Upper lobe of left lung (tissue), 6 donors: Measurements from ENCODE around the gene ALX4. TPM values are rescaled to one million over a fixed set of nuclear protein-coding genes. Genes with fewer than 3 reads are reported as not detected.

ENCODE experiments used
- ATAC-seq, 2 donors: fragments of 200-7000 bp; cut with Tn5 transposase; one replicate each; pipeline ENCODE4 v1.9.1; 2022; ENCODE audit warnings: mild to moderate bottlenecking in 2 of 2, moderate library complexity in 2 of 2; ENCODE audit not compliant: low FRiP score in 2 of 2
- DNase-seq, 2 donors: peaks; one replicate each; pipeline ENCODE4 v3.0.0-alpha.2; 2019 to 2020
- H3K27ac ChIP-seq, 4 donors: fragments of 200-600 bp; sonication (generic); one replicate each; pipeline ENCODE4 v1.5.1; 2016 to 2019
- H3K27me3 ChIP-seq, 4 donors: fragments of 200-600 bp; sonication (generic); one replicate each; pipeline ENCODE4 v1.5.1; 2017 to 2019
- H3K36me3 ChIP-seq, 4 donors: fragments of 200-600 bp; sonication (generic); one replicate each; pipeline ENCODE4 v1.5.1; 2016 to 2019
- H3K4me1 ChIP-seq, 4 donors: fragments of 200-600 bp; sonication (generic); one replicate each; pipeline ENCODE4 v1.5.1; 2018 to 2019
- H3K4me3 ChIP-seq, 4 donors: fragments of 200-600 bp; sonication (generic); one replicate each; pipeline ENCODE4 v1.5.1; 2017 to 2019; ENCODE audit warnings: mild to moderate bottlenecking in 2 of 4, moderate library complexity in 1 of 4
- H3K9me3 ChIP-seq, 4 donors: fragments of 200-600 bp; sonication (generic); one replicate each; pipeline ENCODE4 v1.5.1; 2018 to 2019
- CTCF ChIP-seq, 6 experiments: fragments of 450-650 bp in 4 of 6; fragments of 200-600 bp in 2 of 6; sonication (generic) in 2 of 6; IDR thresholded peaks; one replicate each; pipeline ENCODE4 v1.5.1; 2016 to 2019; ENCODE audit warnings: antibody characterized with exemption in 6 of 6
- EP300 ChIP-seq, 4 donors: sonication (generic); formaldehyde crosslinking; IDR thresholded peaks; one replicate each; pipeline ENCODE4 v1.5.1; 2017; ENCODE audit warnings: antibody characterized with exemption in 4 of 4, control low read depth in 2 of 4
- POLR2A ChIP-seq, 4 donors: fragments of 450-650 bp; IDR thresholded peaks; one replicate each; pipeline ENCODE4 v1.5.1; 2016 to 2017; ENCODE audit warnings: antibody characterized with exemption in 4 of 4, mild to moderate bottlenecking in 2 of 4
- POLR2AphosphoS5 ChIP-seq, 2 donors: sonication (generic); formaldehyde crosslinking; IDR thresholded peaks; one replicate each; pipeline ENCODE4 v1.5.1; 2017; ENCODE audit warnings: antibody characterized with exemption in 2 of 2
- WGBS, 2 donors: methylation state at CpG; one replicate each; pipeline ENCODE4 v1.1.5; 2017 to 2018; 5-methylcytosine and 5-hydroxymethylcytosine counted together
- total RNA-seq, 6 donors: library from RNA; depleted of rRNA in 4 of 6; stranded (reverse); fragments of >200 nt in 4 of 6; gene quantifications; one replicate each; pipeline versions ENCODE4 v1.1.0 to v1.2.1, GENCODE V29; 2016 to 2021
- donor health status: DM: no; HTN: no; CAD: no; lungs with moderate emphysema.
- donor health status: DM: no; HTN: yes; CAD: no; lungs with severe emphysema.

The ALX4 gene
- total RNA-seq, 6 donors from 2014 or later, result not detected

DNA sequence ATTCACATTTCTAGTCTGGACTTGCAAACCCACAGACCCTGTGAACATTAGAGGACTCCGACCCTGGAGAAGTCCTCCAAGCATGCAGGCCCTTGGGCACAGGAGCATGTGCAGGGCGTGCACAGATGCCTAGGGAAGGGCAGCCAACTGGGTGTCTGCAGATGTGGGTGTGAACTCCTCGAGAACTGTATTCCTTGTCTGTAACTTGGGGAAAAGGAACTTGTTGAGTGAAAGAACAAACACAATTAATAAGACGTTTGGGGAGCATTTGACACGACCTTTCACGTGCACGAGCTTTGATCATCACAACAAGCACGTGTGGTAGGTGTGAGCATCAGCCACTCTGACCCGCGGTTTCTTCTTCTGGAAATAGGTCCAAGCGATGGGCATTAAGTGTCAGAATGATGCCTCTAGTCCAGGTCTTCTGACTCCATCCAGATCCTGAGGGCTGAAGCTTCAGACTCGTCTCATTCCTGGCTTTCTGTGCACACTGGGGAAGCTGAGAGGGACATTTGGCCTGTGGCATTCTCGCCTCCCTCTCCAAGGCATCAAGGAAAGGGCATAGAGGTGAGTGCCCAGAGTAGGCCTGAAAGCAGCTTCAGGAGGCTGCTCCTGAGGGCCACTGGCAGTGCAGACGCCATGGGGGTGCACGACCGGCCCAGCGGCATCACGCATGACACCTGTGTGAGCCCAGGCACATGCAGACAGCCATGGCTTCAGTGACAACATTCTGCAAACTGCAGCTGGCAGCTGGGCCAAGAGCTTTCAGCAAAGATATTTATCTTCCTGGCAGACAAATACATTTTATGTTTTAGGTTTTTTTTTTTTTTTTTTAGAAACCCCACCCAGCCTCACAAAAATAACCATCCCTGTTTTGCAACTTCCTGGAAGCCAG is 32.5 kb downstream of the ALX4 start:
- ATAC-seq (no peak), DNase-seq (no peak)
- 75 to 76% methylated on average over 17 to 18 of the region's 18 CpGs for WGBS, 2 donors
- H3K27ac ChIP-seq, result no peak overlapping the region
- no peaks in the 10 kb centered on the region for H3K36me3 ChIP-seq
- no peaks in the 10 kb centered on the region for H3K9me3 ChIP-seq
- TF ChIP-seq CTCF (IDR thresholded peaks at IDR 0.05) (no peak), EP300 (IDR thresholded peaks at IDR 0.05) (no peak), POLR2AphosphoS5 (IDR thresholded peaks at IDR 0.05) (no peak), POLR2A (IDR thresholded peaks at IDR 0.05) (no peak)
- H3K4me1 ChIP-seq, result no peaks in the 10 kb centered on the region
- H3K27me3 ChIP-seq, result no peaks in the 10 kb centered on the region
- no peak overlapping the region for H3K4me3 ChIP-seq

- no peaks in the 10 kb centered on the region for H3K4me1 ChIP-seq
- H3K36me3 ChIP-seq, result no peaks in the 10 kb centered on the region
- WGBS, 2 donors, result 89 to 95% methylated on average over 1 to 7 of the region's 7 CpGs
- ATAC-seq (no peak), DNase-seq (no peak)
- no peak overlapping the region for H3K4me3 ChIP-seq
- no peaks in the 10 kb centered on the region for H3K9me3 ChIP-seq
- TF ChIP-seq POLR2A (IDR thresholded peaks at IDR 0.05) (no peak), POLR2AphosphoS5 (IDR thresholded peaks at IDR 0.05) (no peak)
- no peaks in the 10 kb centered on the region for H3K27me3 ChIP-seq
- H3K27ac ChIP-seq, result no peak overlapping the region
These were observed 33.9 kb downstream of the ALX4 start for GRCh38 chr11:44275961-44276550.

GRCh38 chr11:44275241-44275640 is 34.7 kb downstream of the ALX4 start:
- H3K27ac ChIP-seq, result no peak overlapping the region
- H3K27me3 ChIP-seq, result no peaks in the 10 kb centered on the region
- no peak overlapping the region for H3K4me3 ChIP-seq
- no peak for TF ChIP-seq CTCF (IDR thresholded peaks at IDR 0.05)
- TF ChIP-seq POLR2A (IDR thresholded peaks at IDR 0.05), result no peak
- TF ChIP-seq EP300 (IDR thresholded peaks at IDR 0.05), result no peak
- no peak for TF ChIP-seq POLR2AphosphoS5 (IDR thresholded peaks at IDR 0.05)
- no peaks in the 10 kb centered on the region for H3K36me3 ChIP-seq
- H3K9me3 ChIP-seq, result no peaks in the 10 kb centered on the region
- 95 to 97% methylated on average over 10 of the region's 10 CpGs for WGBS, 2 donors
- H3K4me1 ChIP-seq, result no peaks in the 10 kb centered on the region
- ATAC-seq (no peak), DNase-seq (no peak)

DNA sequence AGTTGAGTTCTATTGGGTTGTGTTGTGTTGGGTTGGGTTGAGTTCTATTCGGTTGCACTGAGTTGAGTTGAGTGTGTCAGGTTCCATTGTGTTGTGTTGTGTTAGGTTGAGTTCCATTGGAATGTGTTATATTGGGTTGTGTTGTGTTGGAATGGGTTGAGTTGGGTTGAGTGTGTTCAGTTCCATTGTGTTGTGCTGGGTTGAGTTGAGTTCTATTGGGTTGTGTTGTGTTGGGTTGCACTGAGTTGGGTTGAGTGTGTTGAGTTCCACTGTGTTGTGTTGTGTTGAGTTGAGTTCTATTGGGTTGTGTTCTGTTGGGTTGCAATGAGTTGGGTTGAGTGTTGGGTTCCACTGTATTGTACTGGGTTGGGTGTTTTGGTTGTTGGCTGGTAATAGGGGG is 35.5 kb downstream of the ALX4 start:
- Histone ChIP-seq H3K4me3 (no peak overlapping the region), H3K9me3 (no peaks in the 10 kb centered on the region), H3K27ac (no peak overlapping the region), H3K27me3 (no peaks in the 10 kb centered on the region), H3K4me1 (no peaks in the 10 kb centered on the region), H3K36me3 (no peaks in the 10 kb centered on the region)
- WGBS, 2 donors, result 89 to 100% methylated on average over 1 of the region's 1 CpG
- DNase-seq (no peak), ATAC-seq (no peak)
- TF ChIP-seq POLR2A (IDR thresholded peaks at IDR 0.05) (no peak), EP300 (IDR thresholded peaks at IDR 0.05) (no peak), CTCF (IDR thresholded peaks at IDR 0.05) (no peak), POLR2AphosphoS5 (IDR thresholded peaks at IDR 0.05) (no peak)

- H3K4me3 ChIP-seq, result no peak overlapping the region
- no peaks in the 10 kb centered on the region for H3K36me3 ChIP-seq
- no peak overlapping the region for H3K27ac ChIP-seq
- WGBS, 2 donors, result 89 to 96% methylated on average over 6 of the region's 6 CpGs
- no peaks in the 10 kb centered on the region for H3K9me3 ChIP-seq
- TF ChIP-seq EP300 (IDR thresholded peaks at IDR 0.05) (no peak), CTCF (IDR thresholded peaks at IDR 0.05) (no peak), POLR2AphosphoS5 (IDR thresholded peaks at IDR 0.05) (no peak), POLR2A (IDR thresholded peaks at IDR 0.05) (no peak)
- no peaks in the 10 kb centered on the region for H3K27me3 ChIP-seq
- ATAC-seq, result no peak
- no peak for DNase-seq
- no peaks in the 10 kb centered on the region for H3K4me1 ChIP-seq
These were observed 38.7 kb downstream of the ALX4 start for GRCh38 chr11:44271286-44271685.
